Kidney (tissue), 14 donors: ENCODE results near the gene CNKSR1. TPM values are rescaled to one million over a fixed set of nuclear protein-coding genes. Genes with fewer than 3 reads are reported as not detected.
A peak's percentile ranks its signal among the peaks of the same experiment; 100 is the strongest.

Experiments
- DNase-seq, 5 donors: peaks; one replicate each; pipeline ENCODE4 v3.0.0-alpha.2; 2013 to 2020
- FAIRE-seq: peaks from 2 replicates; lab custom pipeline; 2012; peaks lifted over from hg19 to GRCh38; lab: Jason Lieb, UNC
- H3K27ac ChIP-seq, 2 donors: one replicate each; pipeline ENCODE4 v1.7.0; 2013; ENCODE audit warnings: low read depth in 2 of 2, low read length in 2 of 2, inconsistent platforms in 1 of 2
- H3K27me3 ChIP-seq: one replicate; pipeline ENCODE4 v1.7.1; 2013; ENCODE audit warnings: low read length, inconsistent platforms; ENCODE audit not compliant: control insufficient read depth, insufficient read depth
- H3K36me3 ChIP-seq, 3 donors: one replicate each; pipeline versions ENCODE4 v1.7.0 to v1.7.1; 2013; ENCODE audit warnings: low read length in 3 of 3, control low read depth in 1 of 3, inconsistent platforms in 1 of 3; ENCODE audit not compliant: insufficient read depth in 3 of 3, control insufficient read depth in 2 of 3
- H3K4me1 ChIP-seq, 3 donors: one replicate each; pipeline versions ENCODE4 v1.7.0 to v1.7.1; 2013; ENCODE audit warnings: low read length in 3 of 3, inconsistent platforms in 1 of 3, low read depth in 1 of 3; ENCODE audit not compliant: control insufficient read depth in 2 of 3, insufficient read depth in 2 of 3
- H3K4me3 ChIP-seq, 3 donors: one replicate each; pipeline versions ENCODE4 v1.7.0 to v1.8.1; 2013; ENCODE audit warnings: low read length in 3 of 3, control low read depth in 1 of 3, inconsistent platforms in 1 of 3
- H3K9ac ChIP-seq, 3 donors: one replicate each; pipeline versions ENCODE4 v1.7.0 to v1.7.1; 2013; ENCODE audit warnings: low read length in 3 of 3, control low read depth in 1 of 3, inconsistent platforms in 1 of 3
- H3K9me3 ChIP-seq, 3 donors: one replicate each; pipeline versions ENCODE4 v1.7.0 to v1.7.1; 2013; ENCODE audit warnings: low read length in 3 of 3, control low read depth in 1 of 3, inconsistent platforms in 1 of 3; ENCODE audit not compliant: control insufficient read depth in 2 of 3, insufficient read depth in 1 of 3
- CTCF ChIP-seq: IDR thresholded peaks from 3 replicates; pipeline ENCODE4 v1.5.1; 2012; ENCODE audit warnings: mild to moderate bottlenecking, moderate library complexity, borderline replicate concordance; ENCODE audit not compliant: insufficient read depth; ENCODE audit errors: extremely low read depth
- intact Hi-C: fragments of 100-400 bp; cut with DNase I; formaldehyde crosslinking; loops from one replicate; pipeline ENCODE4 v1.11.1; 2022
- polyA plus RNA-seq: library from polyadenylated mRNA; stranded (reverse); fragments of 350-450 nt; fragmentation: Illumina TruSeq; extraction: RNeasy Lipid Tissue Mini Kit (QIAGEN cat#74804); gene quantifications from one replicate; pipeline ENCODE4 v1.2.3, GENCODE V29; 2014; ENCODE audit warnings: low read depth, low replicate concordance; ENCODE audit not compliant: insufficient read depth
- total RNA-seq: library from RNA; stranded (reverse); fragmentation: NEBNext Ultra II Directional; extraction: Animal tissue kit (Norgen Biotek cat#: 25700); gene quantifications from one replicate; pipeline ENCODE4 v1.2.1, GENCODE V29; 2021
- donor health status: control.
- donor health status: control.
- donor health status: control.
- donor health status: control.
- donor health status: control.
- donor health status: DM: yes; HTN: yes; CAD: no.
- donor health status: Normal renal cell carcinoma (clear cell type).

The CNKSR1 gene
- total and polyA plus RNA-seq, 2 donors from 2014 or later = 8.8 to 19.7 TPM

DNA sequence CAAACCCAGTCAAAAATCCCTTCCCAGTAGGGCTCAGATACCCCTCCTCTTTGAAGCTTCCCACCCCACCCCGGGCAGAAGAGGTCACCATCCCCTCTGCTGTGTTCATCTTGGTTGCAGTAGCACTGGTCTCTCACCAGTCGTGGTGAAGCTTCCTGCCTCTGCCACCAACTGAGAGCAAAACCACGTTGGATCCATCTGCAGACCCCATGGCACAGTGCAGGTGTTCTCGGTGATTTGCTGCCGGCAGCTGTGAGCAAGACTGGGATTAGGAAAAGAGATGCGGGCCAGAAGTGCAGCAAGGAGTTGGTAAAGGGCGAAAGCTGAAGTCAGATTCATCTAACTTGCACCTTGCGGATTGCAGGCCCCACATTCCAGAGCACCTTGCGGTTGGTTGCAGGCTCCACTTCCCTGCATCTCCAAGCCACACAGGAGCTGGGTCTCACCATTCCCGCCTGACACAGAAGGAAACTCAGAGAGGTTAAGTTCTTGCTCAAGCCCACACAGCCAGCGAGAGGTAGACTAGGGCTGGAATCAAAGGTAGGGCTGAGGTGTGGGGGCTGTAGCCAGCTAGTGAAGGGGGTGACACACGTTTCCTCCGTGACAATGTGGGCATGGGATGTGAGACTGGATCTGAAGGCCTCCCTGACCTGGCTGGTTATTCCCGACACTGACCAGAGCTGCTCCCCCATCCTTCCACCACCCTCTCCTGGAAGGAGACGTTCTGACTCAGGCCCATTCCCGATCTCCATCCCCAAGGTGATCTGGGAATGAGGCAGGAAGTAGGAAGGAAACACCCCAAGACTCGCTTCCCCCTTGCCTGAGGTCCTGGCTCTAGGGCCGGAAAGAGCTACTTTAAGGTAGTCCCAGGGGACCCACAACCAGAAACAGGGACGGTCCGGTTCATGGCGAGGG, 21.7 kb upstream of the CNKSR1 start:
- intact Hi-C loops = loop anchor here (10.0 kb wide), 1 partner anchor 51 kb away; no protein-coding TSS in a partner anchor
- H3K4me3 ChIP-seq = peak overlapping the region in 1 of 3 donors; percentile 47
- no peak for TF ChIP-seq CTCF
- no peaks in the 10 kb centered on the region for H3K36me3 ChIP-seq
- DNase-seq (peak in 1 of 5 donors; percentile 44), FAIRE-seq (no peak)
- H3K27me3 ChIP-seq = no peaks in the 10 kb centered on the region
- H3K4me1 ChIP-seq = no peaks in the 10 kb centered on the region
- H3K27ac ChIP-seq = peak overlapping the region; percentile 4 to 47
- no peaks in the 10 kb centered on the region for H3K9me3 ChIP-seq
- H3K9ac ChIP-seq = no peak overlapping the region

DNA sequence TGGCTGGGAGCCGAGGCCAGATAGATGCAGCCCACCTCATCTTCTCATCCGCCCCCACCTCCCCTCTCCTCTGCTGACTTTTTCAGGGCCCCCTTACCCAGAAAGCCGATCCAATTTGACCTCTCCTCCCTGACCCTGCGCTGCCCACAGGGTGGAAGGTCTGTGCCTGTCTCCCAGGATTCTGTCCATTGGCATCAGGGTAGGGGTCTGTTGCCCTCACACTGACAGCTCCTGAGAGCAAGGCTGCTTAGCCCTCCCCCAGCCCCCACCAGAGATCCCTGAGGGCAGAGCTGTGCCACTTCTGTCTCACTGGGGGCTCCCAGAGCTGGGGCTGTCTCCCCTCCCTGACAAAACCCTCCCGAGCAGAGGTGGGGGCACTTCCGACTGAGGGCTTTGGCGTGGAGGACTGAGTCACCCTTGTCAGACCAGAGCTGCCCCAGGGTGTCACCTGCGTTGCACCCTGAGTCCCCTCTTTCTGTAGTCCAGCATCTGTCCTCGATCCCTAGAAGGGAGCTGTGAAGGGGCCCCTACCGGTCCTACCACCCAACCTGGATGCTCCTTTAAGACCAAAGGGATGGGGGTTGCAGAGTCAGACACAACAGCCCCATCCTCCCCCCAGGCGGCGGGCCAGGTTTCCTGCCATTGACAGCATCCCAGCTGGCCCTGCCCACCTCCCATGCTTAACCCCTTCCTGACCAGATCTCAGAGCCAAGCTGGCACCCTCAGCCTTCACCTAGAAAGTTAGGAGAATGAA, 20.8 kb upstream of the CNKSR1 start:
- intact Hi-C loops = loop anchor here (10.0 kb wide), 1 partner anchor 52 kb away; no protein-coding TSS in a partner anchor
- Histone ChIP-seq H3K27ac (peak overlapping the region; percentile 47 to 57), H3K4me1 (peaks cover 0 to 5% (median 0%) of the 10 kb centered on the region in 3 donors), H3K4me3 (peak overlapping the region in 1 of 3 donors; percentile 47), H3K27me3 (no peaks in the 10 kb centered on the region), H3K9me3 (no peaks in the 10 kb centered on the region), H3K9ac (peak overlapping the region in 1 of 3 donors; percentile 12), H3K36me3 (no peaks in the 10 kb centered on the region)
- no peak for TF ChIP-seq CTCF
- no peak for FAIRE-seq
- DNase-seq = peak in 4 of 5 donors; percentile 39 to 73 (median 50)

DNA sequence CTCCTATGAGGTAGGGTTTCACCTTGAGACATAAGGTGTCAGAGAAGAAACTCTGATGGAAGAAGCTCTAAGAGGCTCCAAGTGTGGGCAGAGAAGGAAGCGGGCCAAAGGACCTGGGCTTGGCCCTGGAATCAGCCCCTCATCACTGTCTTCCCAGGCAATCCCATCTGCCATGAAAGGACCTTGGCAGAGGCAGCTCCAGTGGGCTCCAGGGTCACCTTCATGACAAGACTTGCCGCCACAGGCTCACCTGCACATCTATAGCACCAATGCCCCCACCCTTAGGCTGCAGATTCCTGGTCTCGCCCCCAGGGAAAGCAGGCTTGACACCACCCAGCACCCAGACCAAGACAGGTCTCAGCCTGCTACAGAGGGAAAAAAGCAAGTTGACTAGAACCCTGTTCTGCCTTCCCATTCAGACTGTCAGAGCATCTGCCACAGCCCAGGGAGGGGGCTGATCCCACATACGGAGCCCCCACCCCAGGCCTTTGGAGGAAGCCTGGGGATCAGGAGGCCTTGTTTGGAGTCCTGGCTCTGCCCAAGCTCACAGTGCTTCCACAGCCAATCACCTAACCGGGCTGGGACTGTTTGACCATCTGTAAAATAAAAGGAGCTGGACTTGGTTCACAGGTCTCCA, 18.9 kb upstream of the CNKSR1 start:
- Histone ChIP-seq H3K9me3 (no peaks in the 10 kb centered on the region), H3K36me3 (no peaks in the 10 kb centered on the region), H3K27ac (no peak overlapping the region), H3K4me3 (peak overlapping the region in 1 of 3 donors; percentile 48), H3K9ac (no peak overlapping the region), H3K27me3 (no peaks in the 10 kb centered on the region), H3K4me1 (peaks cover 0 to 9% (median 0%) of the 10 kb centered on the region in 3 donors)
- intact Hi-C loops = loop anchor here (10.0 kb wide), 1 partner anchor 54 kb away; no protein-coding TSS in a partner anchor
- no peak for TF ChIP-seq CTCF
- FAIRE-seq (no peak), DNase-seq (peak in 2 of 5 donors; percentile 32 to 50)
